Measurements from ENCODE around the gene SLC1A2. TPM values are rescaled to one million over a fixed set of nuclear protein-coding genes. Genes with fewer than 3 reads are reported as not detected.

Gene SLC1A2
- total RNA-seq, 1 experiment from 2014 or later: 0.25 TPM

GRCh38 chr11:35234460-35235156 is 184.8 kb downstream of the SLC1A2 start:
- BruUV-seq (replicated peaks): no TSS peak
- H3K9ac ChIP-seq (ENCODE audit: low read length): no peak overlapping the region
- H4K20me1 ChIP-seq (ENCODE audit: insufficient read depth): no peaks in the 10 kb centered on the region
- intact Hi-C loops (cut with micrococcal nuclease): loop anchor here (5.0 kb wide), 2 partner anchors 97 to 158 kb away; partner anchors contain the start of gene CD44
- peaks cover 26 to 39% of the 10 kb centered on the region in 2 experiments for H3K4me1 ChIP-seq (ENCODE audit: control insufficient read depth in 1 of 2, insufficient read depth in 2 of 2, low read length in 2 of 2)
- no peaks in the 10 kb centered on the region for H3K9me2 ChIP-seq (ENCODE audit: insufficient read depth)
- RAD21 ChIA-PET (ENCODE audit: low non-redundant PET in 1 of 2, low total read pairs in 2 of 2, uncharacterized antibody in 2 of 2, unreplicated experiment in 2 of 2): no interaction called here
- peaks cover 10% of the 10 kb centered on the region in 2 experiments; a peak in 3 of 4 replicates for H3K36me3 ChIP-seq (ENCODE audit: control insufficient read depth in 1 of 2, insufficient read depth in 2 of 2, low read length in 2 of 2)
- no peak overlapping the region for H3K4me2 ChIP-seq (ENCODE audit: low read length)
- CTCF ChIA-PET: interaction anchor here (1.1 kb wide), 1 partner anchor 308 kb away, joined by 3 read pairs; no protein-coding TSS in a partner anchor
- DNase-seq (ENCODE audit: low read depth, low spot score): no peak
- no peak overlapping the region for H3K27ac ChIP-seq (ENCODE audit: low read depth, low read length)
- H3K9me3 ChIP-seq (ENCODE audit: control insufficient read depth in 1 of 2, insufficient read depth in 1 of 2, low read depth in 1 of 2, low read length in 2 of 2): no peaks in the 10 kb centered on the region
- POLR2A ChIA-PET: no interaction called here
- H3K4me3 ChIP-seq (replicated peaks in 1 of 2; ENCODE audit: low read depth in 1 of 2, low read length in 2 of 2): no peak overlapping the region
- H3K79me2 ChIP-seq (ENCODE audit: insufficient read depth, low read length): no peaks in the 10 kb centered on the region
- TF ChIP-seq ELF1 (IDR thresholded peaks at IDR 0.05; ENCODE audit: borderline replicate concordance, low read depth) (no peak), JUND (IDR thresholded peaks at IDR 0.05) (no peak), CBX3 (IDR thresholded peaks at IDR 0.05; ENCODE audit: low read depth) (0 out of 2 replicates have a peak, but pooled peaks have one; percentile 10), ZBTB33 (IDR thresholded peaks at IDR 0.05; ENCODE audit: extremely low read depth, insufficient replicate concordance, low read length) (no peak)
- no peak for ATAC-seq
- no peaks in the 10 kb centered on the region for H3K27me3 ChIP-seq (ENCODE audit: insufficient read depth, low read length)
- H2AFZ ChIP-seq (ENCODE audit: low read depth, low read length, poor library complexity, severe bottlenecking): no peak overlapping the region

GRCh38 chr11:35233518-35233917 is 185.8 kb downstream of the SLC1A2 start:
- Histone ChIP-seq H3K4me3 (replicated peaks in 1 of 2; ENCODE audit: low read depth in 1 of 2, low read length in 2 of 2) (no peak overlapping the region), H3K4me2 (ENCODE audit: low read length) (no peak overlapping the region), H3K9ac (ENCODE audit: low read length) (no peak overlapping the region), H3K27me3 (ENCODE audit: insufficient read depth, low read length) (no peaks in the 10 kb centered on the region), H4K20me1 (ENCODE audit: insufficient read depth) (no peaks in the 10 kb centered on the region), H3K9me3 (ENCODE audit: control insufficient read depth in 1 of 2, insufficient read depth in 1 of 2, low read depth in 1 of 2, low read length in 2 of 2) (no peaks in the 10 kb centered on the region), H3K79me2 (ENCODE audit: insufficient read depth, low read length) (no peaks in the 10 kb centered on the region), H2AFZ (ENCODE audit: low read depth, low read length, poor library complexity, severe bottlenecking) (no peak overlapping the region), H3K9me2 (ENCODE audit: insufficient read depth) (no peaks in the 10 kb centered on the region), H3K36me3 (ENCODE audit: control insufficient read depth in 1 of 2, insufficient read depth in 2 of 2, low read length in 2 of 2) (peaks cover 18 to 21% of the 10 kb centered on the region in 2 experiments; a peak in 3 of 4 replicates), H3K27ac (ENCODE audit: low read depth, low read length) (no peak overlapping the region), H3K4me1 (ENCODE audit: control insufficient read depth in 1 of 2, insufficient read depth in 2 of 2, low read length in 2 of 2) (peaks cover 26 to 37% of the 10 kb centered on the region in 2 experiments)
- CTCF ChIA-PET: no interaction called here
- no peak for DNase-seq (ENCODE audit: low read depth, low spot score)
- no TSS peak for BruUV-seq (replicated peaks)
- intact Hi-C loops (cut with micrococcal nuclease): no loop called here
- RAD21 ChIA-PET (ENCODE audit: low non-redundant PET in 1 of 2, low total read pairs in 2 of 2, uncharacterized antibody in 2 of 2, unreplicated experiment in 2 of 2): no interaction called here
- no peak for ATAC-seq
- POLR2A ChIA-PET: no interaction called here
- TF ChIP-seq POLR2AphosphoS5 (IDR thresholded peaks at IDR 0.05; ENCODE audit: low read depth, low read length): no peak
- TF ChIP-seq ZBTB33 (IDR thresholded peaks at IDR 0.05; ENCODE audit: extremely low read depth, insufficient replicate concordance, low read length): no peak
- TF ChIP-seq CTCF (IDR thresholded peaks at IDR 0.05 in 2 of 3, conservative IDR thresholded peaks at IDR 0.05 in 1 of 3; ENCODE audit: borderline replicate concordance in 1 of 3, insufficient read depth in 1 of 3, low read depth in 2 of 3, low read length in 2 of 3): no peak
- TF ChIP-seq JUND (IDR thresholded peaks at IDR 0.05): no peak
- no peak for TF ChIP-seq SRF (IDR thresholded peaks at IDR 0.05; ENCODE audit: low read depth)
- no peak for TF ChIP-seq SP1 (IDR thresholded peaks at IDR 0.05; ENCODE audit: low read depth)

All from HCT116 (cell line).